Esophagus muscularis mucosa (tissue), 4 donors: ENCODE results near the gene CLASP1. TPM values are rescaled to one million over a fixed set of nuclear protein-coding genes. Genes with fewer than 3 reads are reported as not detected.
A peak's percentile ranks its signal among the peaks of the same experiment; 100 is the strongest.

ENCODE experiments used
- DNase-seq: peaks from one replicate; pipeline ENCODE4 v3.0.0-alpha.2; 2017; ENCODE audit errors: extremely low spot score
- H3K27ac ChIP-seq, 4 donors: fragments of 200-600 bp; sonication (generic); replicated peaks in 1 of 4; 1 replicate in 3 of 4; 2 replicates in 1 of 4; pipeline ENCODE4 v1.5.1; 2016 to 2019; ENCODE audit warnings: mild to moderate bottlenecking in 1 of 4
- H3K27me3 ChIP-seq, 4 donors: fragments of 200-600 bp; sonication (generic); one replicate each; pipeline versions ENCODE4 v1.5.1 to v1.6.0; 2016 to 2019
- H3K36me3 ChIP-seq, 4 donors: fragments of 200-600 bp; sonication (generic); one replicate each; pipeline ENCODE4 v1.5.1; 2016 to 2019
- H3K4me1 ChIP-seq, 4 donors: fragments of 200-600 bp; sonication (generic); one replicate each; pipeline ENCODE4 v1.5.1; 2016 to 2019
- H3K4me3 ChIP-seq, 4 donors: fragments of 200-600 bp; sonication (generic); 1 replicate in 2 of 4; 2 replicates in 2 of 4; pipeline ENCODE4 v1.5.1; 2016 to 2019; ENCODE audit warnings: mild to moderate bottlenecking in 4 of 4, moderate library complexity in 1 of 4
- H3K9me3 ChIP-seq, 4 donors: fragments of 200-600 bp; sonication (generic); 1 replicate in 3 of 4; 2 replicates in 1 of 4; pipeline ENCODE4 v1.5.1; 2016 to 2019
- EP300 ChIP-seq: sonication (generic); formaldehyde crosslinking; IDR thresholded peaks from one replicate; pipeline ENCODE4 v1.6.1; 2017; ENCODE audit warnings: antibody characterized with exemption
- POLR2A ChIP-seq: fragments of 450-650 bp; IDR thresholded peaks from one replicate; pipeline ENCODE4 v1.6.1; 2017; ENCODE audit warnings: antibody characterized with exemption, moderate library complexity, mild to moderate bottlenecking, low read depth
- POLR2AphosphoS5 ChIP-seq, 2 donors: sonication (generic); formaldehyde crosslinking; IDR thresholded peaks; one replicate each; pipeline ENCODE4 v1.6.1; 2017; ENCODE audit warnings: antibody characterized with exemption in 2 of 2
- WGBS: methylation state at CpG from one replicate; pipeline ENCODE4 v1.1.5; 2018; 5-methylcytosine and 5-hydroxymethylcytosine counted together
- intact Hi-C: fragments of 100-400 bp; cut with DNase I; formaldehyde crosslinking; loops from one replicate; pipeline ENCODE4 v1.15.1; 2023
- total RNA-seq, 4 donors: library from RNA; depleted of rRNA; stranded (reverse); fragments of >200 nt; gene quantifications; one replicate each; pipeline versions ENCODE4 v1.1.0 to v1.2.1, GENCODE V29; 2016
- TF ChIP-seq, protein P1 (sequence below), 3 experiments: fragments of 200-600 bp in 2 of 3; fragments of 450-650 bp in 1 of 3; sonication (generic) in 2 of 3; IDR thresholded peaks; one replicate each; pipeline ENCODE4 v1.5.1; 2017 to 2019; ENCODE audit warnings: antibody characterized with exemption in 3 of 3, mild to moderate bottlenecking in 2 of 3, moderate library complexity in 1 of 3

The CLASP1 gene
- total RNA-seq, 4 donors from 2014 or later = 62.6 to 78.6 (median 70.5) TPM

GRCh38 chr2:121485039-121485438 lies 164.2 kb downstream of the CLASP1 start:
- H3K27me3 ChIP-seq = no peaks in the 10 kb centered on the region
- H3K27ac ChIP-seq = no peak overlapping the region
- no peaks in the 10 kb centered on the region for H3K36me3 ChIP-seq
- H3K4me3 ChIP-seq = no peak overlapping the region
- intact Hi-C loops = no loop called here
- TF ChIP-seq POLR2A (no peak), POLR2AphosphoS5 (IDR thresholded peaks at IDR 0.05) (no peak)
- H3K4me1 ChIP-seq = peaks cover 47 to 67% (median 60%) of the 10 kb centered on the region in 4 donors
- no peaks in the 10 kb centered on the region for H3K9me3 ChIP-seq
- no peak for DNase-seq

DNA sequence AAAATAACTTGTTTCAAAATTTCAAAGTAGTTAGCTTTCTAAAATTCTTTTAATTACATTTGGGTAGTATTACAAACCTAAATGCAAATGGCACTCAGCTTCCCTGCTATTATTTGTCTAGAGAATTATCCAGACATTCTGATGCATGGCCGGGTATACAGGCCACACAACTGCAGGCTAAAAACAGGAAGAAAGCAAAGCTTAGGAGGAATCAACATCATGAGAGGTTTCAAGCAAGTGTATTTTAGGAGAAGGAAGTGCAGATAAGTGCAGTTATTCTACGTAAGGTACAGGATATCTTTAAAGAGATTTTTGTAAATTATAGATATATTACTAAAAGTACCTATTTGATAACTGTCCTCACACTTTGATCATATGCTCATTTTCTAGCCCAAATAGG lies 165.4 kb downstream of the CLASP1 start:
- H3K36me3 ChIP-seq = no peaks in the 10 kb centered on the region
- H3K27ac ChIP-seq = no peak overlapping the region
- WGBS = 80% methylated on average over 2 of the region's 2 CpGs
- H3K4me3 ChIP-seq = no peak overlapping the region
- H3K9me3 ChIP-seq = no peaks in the 10 kb centered on the region
- intact Hi-C loops = no loop called here
- DNase-seq = no peak
- peaks cover 41 to 67% (median 60%) of the 10 kb centered on the region in 4 donors for H3K4me1 ChIP-seq
- TF ChIP-seq POLR2A (no peak), POLR2AphosphoS5 (IDR thresholded peaks at IDR 0.05) (no peak), EP300 (no peak)
- TF ChIP-seq, protein P1, sequence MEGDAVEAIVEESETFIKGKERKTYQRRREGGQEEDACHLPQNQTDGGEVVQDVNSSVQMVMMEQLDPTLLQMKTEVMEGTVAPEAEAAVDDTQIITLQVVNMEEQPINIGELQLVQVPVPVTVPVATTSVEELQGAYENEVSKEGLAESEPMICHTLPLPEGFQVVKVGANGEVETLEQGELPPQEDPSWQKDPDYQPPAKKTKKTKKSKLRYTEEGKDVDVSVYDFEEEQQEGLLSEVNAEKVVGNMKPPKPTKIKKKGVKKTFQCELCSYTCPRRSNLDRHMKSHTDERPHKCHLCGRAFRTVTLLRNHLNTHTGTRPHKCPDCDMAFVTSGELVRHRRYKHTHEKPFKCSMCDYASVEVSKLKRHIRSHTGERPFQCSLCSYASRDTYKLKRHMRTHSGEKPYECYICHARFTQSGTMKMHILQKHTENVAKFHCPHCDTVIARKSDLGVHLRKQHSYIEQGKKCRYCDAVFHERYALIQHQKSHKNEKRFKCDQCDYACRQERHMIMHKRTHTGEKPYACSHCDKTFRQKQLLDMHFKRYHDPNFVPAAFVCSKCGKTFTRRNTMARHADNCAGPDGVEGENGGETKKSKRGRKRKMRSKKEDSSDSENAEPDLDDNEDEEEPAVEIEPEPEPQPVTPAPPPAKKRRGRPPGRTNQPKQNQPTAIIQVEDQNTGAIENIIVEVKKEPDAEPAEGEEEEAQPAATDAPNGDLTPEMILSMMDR (IDR thresholded peaks at IDR 0.05) = no peak
- H3K27me3 ChIP-seq = no peaks in the 10 kb centered on the region

DNA sequence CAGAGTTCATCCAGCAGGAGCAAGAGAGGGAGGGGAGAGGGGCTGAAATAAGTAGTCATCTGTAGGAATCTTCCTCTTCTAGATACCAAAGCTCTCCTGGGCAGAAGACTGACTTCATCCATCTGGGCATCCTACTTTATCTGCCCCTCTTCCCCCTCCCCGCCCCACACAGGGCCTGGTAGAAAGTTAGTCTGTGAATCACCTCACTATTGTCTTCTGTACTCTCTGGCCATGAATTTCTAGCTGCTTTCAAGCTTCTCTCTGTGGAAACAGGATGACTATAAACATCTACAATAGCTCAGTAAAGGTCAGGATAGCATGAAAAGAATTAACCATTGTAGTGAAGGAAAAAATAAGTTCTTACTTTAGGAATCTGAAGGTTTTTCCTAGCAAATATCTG lies 166.2 kb downstream of the CLASP1 start:
- Histone ChIP-seq H3K27ac (no peak overlapping the region), H3K4me3 (no peak overlapping the region), H3K27me3 (no peaks in the 10 kb centered on the region), H3K36me3 (no peaks in the 10 kb centered on the region), H3K4me1 (peaks cover 33 to 61% (median 58%) of the 10 kb centered on the region in 4 donors), H3K9me3 (no peaks in the 10 kb centered on the region)
- WGBS = 70% methylated on average over 1 of the region's 1 CpG
- TF ChIP-seq POLR2AphosphoS5 (IDR thresholded peaks at IDR 0.05) (no peak), EP300 (no peak), POLR2A (no peak)
- TF ChIP-seq, protein P1 (IDR thresholded peaks at IDR 0.05) = no peak
- intact Hi-C loops = no loop called here
- no peak for DNase-seq

DNA sequence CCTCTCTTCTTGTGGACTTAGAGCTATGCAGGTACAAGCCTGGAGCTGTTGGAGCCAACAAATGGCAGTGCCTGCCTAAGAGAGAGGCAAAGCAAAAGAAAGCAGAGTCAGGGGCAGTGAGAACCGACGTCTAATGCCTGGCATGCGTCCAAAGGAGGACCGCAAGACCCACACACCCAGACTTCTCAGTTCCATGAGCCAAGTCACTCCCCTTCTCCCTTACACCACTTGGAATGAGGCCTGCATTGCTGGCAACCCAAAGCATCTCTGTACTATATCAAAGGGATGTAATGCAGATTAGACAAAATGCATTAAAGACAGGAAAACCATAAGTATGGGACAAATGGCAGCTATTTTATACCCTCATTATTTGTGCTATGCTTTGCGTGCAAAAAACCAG lies 168.4 kb downstream of the CLASP1 start:
- H3K36me3 ChIP-seq = no peaks in the 10 kb centered on the region
- intact Hi-C loops = no loop called here
- peaks cover 39 to 73% (median 68%) of the 10 kb centered on the region in 4 donors for H3K4me1 ChIP-seq
- H3K27ac ChIP-seq = no peak overlapping the region
- 36% methylated on average over 4 of the region's 5 CpGs for WGBS
- H3K9me3 ChIP-seq = no peaks in the 10 kb centered on the region
- no peak overlapping the region for H3K4me3 ChIP-seq
- H3K27me3 ChIP-seq = no peaks in the 10 kb centered on the region
- TF ChIP-seq, protein P1 (IDR thresholded peaks at IDR 0.05) = no peak
- TF ChIP-seq POLR2A (no peak), POLR2AphosphoS5 (IDR thresholded peaks at IDR 0.05) (no peak), EP300 (no peak)
- DNase-seq = no peak

DNA sequence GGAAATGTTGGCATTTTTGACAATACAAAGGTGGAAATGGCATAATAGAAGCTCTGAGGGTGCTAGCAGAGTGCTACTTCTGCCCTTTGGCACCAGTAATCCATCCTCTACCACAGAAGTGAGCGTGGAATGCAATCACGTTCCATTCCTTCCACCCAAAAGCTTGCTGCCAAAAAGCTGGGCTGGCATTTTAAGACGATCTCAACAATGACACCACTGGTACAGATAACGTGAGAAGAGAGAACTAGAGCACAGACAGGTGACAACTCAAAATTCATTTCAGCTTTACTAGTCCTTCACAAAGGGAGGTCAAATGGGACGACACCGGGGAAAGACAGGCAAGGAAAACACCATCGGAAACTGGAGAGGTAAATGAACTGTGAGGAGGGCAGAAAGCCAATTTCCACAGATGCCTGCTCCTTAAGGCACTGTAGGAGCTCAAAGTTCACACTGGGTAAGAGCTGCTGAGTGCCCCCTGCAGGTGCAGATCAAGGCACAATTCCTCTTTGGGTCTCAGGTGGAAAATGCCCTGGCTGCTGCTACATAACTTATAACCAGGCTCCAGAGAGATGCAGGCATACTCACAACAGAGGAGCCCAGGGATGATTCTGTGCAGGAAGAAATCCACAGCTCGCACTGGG lies 169.3 kb downstream of the CLASP1 start:
- H3K36me3 ChIP-seq = no peaks in the 10 kb centered on the region
- peaks cover 35 to 74% (median 70%) of the 10 kb centered on the region in 4 donors for H3K4me1 ChIP-seq
- H3K4me3 ChIP-seq = no peak overlapping the region
- TF ChIP-seq, protein P1 (IDR thresholded peaks at IDR 0.05) = peak in 1 of 3 experiments; percentile 18
- no peak for TF ChIP-seq POLR2AphosphoS5 (IDR thresholded peaks at IDR 0.05)
- H3K27me3 ChIP-seq = no peaks in the 10 kb centered on the region
- H3K27ac ChIP-seq = peak overlapping the region in 2 of 4 donors; percentile 10 to 25
- DNase-seq = no peak
- no peaks in the 10 kb centered on the region for H3K9me3 ChIP-seq
- intact Hi-C loops = no loop called here
- 53% methylated on average over 8 of the region's 8 CpGs for WGBS
